Adrenal gland (tissue), 5 donors: ENCODE data around the gene GTSE1.

ENCODE experiments used
- CTCF ChIP-seq, 6 experiments: fragments of 450-650 bp in 4 of 6; fragments of 200-600 bp in 2 of 6; sonication (generic) in 1 of 6; IDR thresholded peaks; 1 replicate in 5 of 6; 2 replicates in 1 of 6; pipeline versions ENCODE4 v1.5.1 to v1.8.0; 2016 to 2021; ENCODE audit warnings: antibody characterized with exemption in 6 of 6, mild to moderate bottlenecking in 2 of 6, moderate library complexity in 1 of 6
- POLR2A ChIP-seq, 2 donors: fragments of 450-650 bp; IDR thresholded peaks; one replicate each; pipeline ENCODE4 v1.6.1; 2017; ENCODE audit warnings: antibody characterized with exemption in 2 of 2, mild to moderate bottlenecking in 2 of 2, moderate library complexity in 1 of 2
- donor health status: DM: no; HTN: no; CAD: no.

DNA sequence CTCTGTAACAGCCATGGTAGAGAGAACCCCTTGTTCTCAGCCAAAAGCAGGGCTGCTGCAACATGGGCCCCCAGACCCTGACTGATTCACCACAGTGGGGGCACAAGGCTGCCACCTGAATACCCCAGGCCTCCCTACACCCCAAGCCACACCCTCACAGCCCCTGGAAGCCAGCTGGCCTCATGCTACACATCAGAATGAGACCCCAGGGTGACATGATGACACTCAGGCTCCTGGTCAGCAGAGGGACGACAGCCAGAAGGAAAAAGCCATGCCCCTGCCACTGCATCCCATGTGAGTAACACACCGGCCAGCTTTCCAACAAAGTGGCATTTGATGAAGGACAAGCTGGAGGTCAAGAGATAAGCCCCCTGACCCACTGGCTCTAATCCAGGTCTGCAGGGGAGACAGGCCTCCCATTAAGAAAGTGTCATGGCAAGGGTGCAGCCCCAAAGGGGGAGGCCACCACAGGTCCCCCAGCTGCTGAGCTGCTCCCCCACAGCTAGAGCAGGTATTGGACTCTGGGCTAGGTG, 49.2 kb upstream of the GTSE1 start:
- TF ChIP-seq CTCF (IDR thresholded peaks at IDR 0.05) (no peak), POLR2A (IDR thresholded peaks at IDR 0.05) (no peak)
